PFSK-1 (cell line): ENCODE data around the gene CTSZ.

Source experiments
- FOXP2 ChIP-seq: optimal IDR thresholded peaks from 2 replicates; pipeline ENCODE3; 2011; ENCODE audit warnings: borderline replicate concordance, control low read depth, inconsistent platforms; ENCODE audit not compliant: insufficient read depth; ENCODE audit errors: extremely low read length, extremely low read depth
- POLR2AphosphoS5 ChIP-seq: IDR thresholded peaks from 2 replicates; pipeline ENCODE4 v1.6.1; 2012; ENCODE audit warnings: low read depth, mild to moderate bottlenecking, control low read depth, low read length, moderate library complexity
- SIN3A ChIP-seq: IDR thresholded peaks from 2 replicates; pipeline ENCODE4 v1.6.1; 2012; ENCODE audit warnings: mild to moderate bottlenecking, low read length, moderate library complexity, borderline replicate concordance; ENCODE audit not compliant: insufficient read depth
- TAF1 ChIP-seq: IDR thresholded peaks from 2 replicates; pipeline ENCODE4 v1.6.1; 2012; ENCODE audit warnings: low read length, control low read depth, borderline replicate concordance; ENCODE audit not compliant: insufficient read depth

- TF ChIP-seq POLR2AphosphoS5 (no peak), TAF1 (no peak), FOXP2 (no peak), SIN3A (no peak)
Measured at GRCh38 chr20:58984691-58985090, 22.4 kb downstream of the CTSZ start.
